Activated T-cell treated with anti-CD3 and anti-CD28 coated beads, Interleukin-2, amount 50 U/mL, for 4 hours (primary cell): ENCODE measurements around the gene KLHDC4. TPM values are rescaled to one million over a fixed set of nuclear protein-coding genes. Genes with fewer than 3 reads are reported as not detected.
"Not testable (repeated sequence)": the region's sequence is repeated elsewhere in the genome, so short reads cannot be mapped to it uniquely, and the experiment has no call there.

ENCODE experiments used
- ATAC-seq, 2 donors: fragments of 200-7000 bp; cut with Tn5 transposase; one replicate each; pipeline ENCODE4 v1.10.0; 2021
- DNase-seq: peaks from one replicate; pipeline ENCODE4 v3.0.0-alpha.2; 2020
- H3K27me3 Mint-ChIP-seq: one replicate; pipeline ENCODE4 v1.8.0; 2021; ENCODE audit warnings: low read depth, mixed read lengths
- H3K36me3 Mint-ChIP-seq: one replicate; pipeline ENCODE4 v1.8.0; 2022; ENCODE audit warnings: mixed read lengths; ENCODE audit not compliant: insufficient read depth
- H3K4me1 Mint-ChIP-seq: one replicate; pipeline ENCODE4 v1.8.0; 2021; ENCODE audit warnings: low read depth, mixed read lengths
- H3K4me3 Mint-ChIP-seq: one replicate; pipeline ENCODE4 v1.8.0; 2021; ENCODE audit warnings: mild to moderate bottlenecking, moderate library complexity, mixed read lengths
- H3K9me3 Mint-ChIP-seq: one replicate; pipeline ENCODE4 v1.8.0; 2021; ENCODE audit warnings: mixed read lengths
- total RNA-seq, 3 donors: library from RNA; stranded (reverse); gene quantifications; one replicate each; pipeline ENCODE4 v1.2.1, GENCODE V29; 2021

Gene KLHDC4
- total RNA-seq, 3 donors from 2014 or later: 71.6 to 78.1 (median 76.0) TPM

DNA sequence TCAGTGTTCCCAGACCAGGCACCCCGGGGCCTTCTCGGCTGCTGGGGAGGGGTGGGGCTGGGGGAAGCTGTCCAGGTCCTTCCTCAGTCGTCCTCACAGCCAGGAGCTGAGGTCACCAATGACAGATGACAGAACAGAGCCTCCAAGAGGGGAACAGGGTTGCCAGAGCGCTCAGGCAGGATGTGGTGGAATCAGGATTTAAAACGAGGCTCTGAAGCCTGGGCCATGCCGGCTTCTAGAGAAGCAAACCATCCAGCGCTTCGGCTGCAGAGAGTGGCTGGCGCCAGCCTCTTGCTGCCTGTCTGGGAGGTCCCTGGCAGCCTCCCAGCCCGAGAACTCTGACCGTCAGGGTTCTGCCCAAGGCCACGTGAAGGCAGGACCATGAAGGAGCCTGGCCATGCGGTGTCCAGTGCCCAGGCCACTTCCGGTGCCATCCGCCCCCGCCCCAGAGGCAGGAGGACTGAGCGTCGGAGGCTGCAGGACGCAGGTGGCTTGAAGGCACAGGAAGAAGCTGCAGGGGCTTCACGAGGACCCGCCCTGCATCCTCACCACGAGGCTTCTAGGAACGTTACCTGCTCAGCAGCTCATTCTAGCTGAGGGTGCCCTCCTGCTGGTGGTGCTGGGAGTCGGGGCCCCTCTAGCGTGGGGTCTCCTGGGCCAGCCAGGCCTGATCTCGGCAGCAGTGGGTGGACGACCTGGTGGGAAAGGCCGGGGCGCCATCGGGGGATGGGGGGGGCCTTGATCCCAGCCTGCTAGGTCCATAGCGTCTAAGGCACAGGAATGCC is 78.5 kb downstream of the KLHDC4 start:
- H3K27me3 Mint-ChIP-seq: peaks cover 5% of the 10 kb centered on the region
- H3K36me3 Mint-ChIP-seq: no peaks in the 10 kb centered on the region
- DNase-seq (no peak), ATAC-seq (no peak)
- H3K4me1 Mint-ChIP-seq: no peaks in the 10 kb centered on the region
- H3K9me3 Mint-ChIP-seq: no peaks in the 10 kb centered on the region
- H3K4me3 Mint-ChIP-seq: no peak overlapping the region

DNA sequence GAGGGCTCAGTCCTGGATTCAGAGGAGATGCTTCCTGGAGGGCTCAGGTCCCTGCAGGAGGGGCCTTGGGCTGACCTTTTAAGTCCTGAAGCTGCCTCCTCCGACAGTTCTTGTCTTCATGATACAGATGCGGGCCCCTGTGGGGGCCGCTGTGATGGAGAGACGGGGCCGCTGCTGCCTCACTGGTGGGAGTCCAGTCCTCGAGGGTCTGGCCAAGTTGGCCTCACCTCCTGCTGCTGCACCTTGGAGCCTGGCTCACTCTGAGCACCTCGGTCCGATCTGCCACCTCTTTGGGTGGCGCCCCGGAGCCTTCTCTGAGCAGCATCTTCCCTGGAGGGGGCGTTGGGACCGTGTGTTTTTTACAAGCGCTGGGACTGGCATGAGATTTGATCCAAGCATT is 79.1 kb downstream of the KLHDC4 start:
- ATAC-seq: no peak
- no peaks in the 10 kb centered on the region for H3K36me3 Mint-ChIP-seq
- peaks cover 3% of the 10 kb centered on the region for H3K4me1 Mint-ChIP-seq
- no peak for DNase-seq
- no peak overlapping the region for H3K4me3 Mint-ChIP-seq
- peaks cover 5% of the 10 kb centered on the region for H3K27me3 Mint-ChIP-seq
- no peaks in the 10 kb centered on the region for H3K9me3 Mint-ChIP-seq

DNA sequence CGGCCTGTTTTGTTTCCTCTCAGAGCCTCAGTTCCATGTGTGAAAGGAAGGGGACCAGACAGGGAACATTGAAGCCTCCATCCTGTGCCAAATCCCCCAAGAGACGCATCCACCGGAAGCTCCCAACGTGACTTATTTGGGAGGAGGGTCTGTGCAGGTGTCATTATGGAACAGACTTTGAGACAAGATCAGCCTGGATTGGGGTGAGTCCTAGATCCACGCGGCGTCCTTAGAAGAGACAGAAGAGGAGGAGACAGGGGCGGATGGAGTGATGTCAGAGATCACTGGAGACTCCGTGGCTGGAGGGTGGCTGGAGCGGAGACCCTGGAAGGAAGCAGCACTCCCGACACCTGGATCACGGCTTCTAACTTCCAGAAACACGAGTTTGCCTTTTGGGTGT is 80.0 kb downstream of the KLHDC4 start:
- Mint-ChIP-seq H3K4me1 (peaks cover 3% of the 10 kb centered on the region), H3K4me3 (no peak overlapping the region), H3K36me3 (no peaks in the 10 kb centered on the region), H3K27me3 (peaks cover 5% of the 10 kb centered on the region), H3K9me3 (no peaks in the 10 kb centered on the region)
- ATAC-seq (no peak), DNase-seq (no peak)

DNA sequence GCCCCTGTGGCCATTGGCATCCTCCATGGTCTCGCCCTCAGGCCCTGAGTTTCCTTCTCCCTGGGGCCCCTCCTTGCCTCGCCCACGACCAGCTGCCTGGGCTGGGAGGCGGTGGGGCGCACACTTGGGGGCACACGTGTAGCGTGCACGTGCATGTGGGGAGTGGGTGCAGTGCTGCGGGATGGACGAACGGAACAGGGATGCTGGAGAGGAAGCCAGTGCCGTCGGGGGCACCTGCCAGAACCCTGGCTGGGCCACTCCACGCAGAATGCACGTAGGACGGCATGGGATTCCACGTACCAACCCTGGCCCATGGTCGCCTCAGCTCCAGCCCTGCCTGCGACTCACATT is 80.4 kb downstream of the KLHDC4 start:
- no peak for ATAC-seq
- peaks cover 5% of the 10 kb centered on the region for H3K27me3 Mint-ChIP-seq
- peaks cover 3% of the 10 kb centered on the region for H3K4me1 Mint-ChIP-seq
- DNase-seq: no peak
- H3K4me3 Mint-ChIP-seq: no peak overlapping the region
- H3K36me3 Mint-ChIP-seq: no peaks in the 10 kb centered on the region
- H3K9me3 Mint-ChIP-seq: no peaks in the 10 kb centered on the region

DNA sequence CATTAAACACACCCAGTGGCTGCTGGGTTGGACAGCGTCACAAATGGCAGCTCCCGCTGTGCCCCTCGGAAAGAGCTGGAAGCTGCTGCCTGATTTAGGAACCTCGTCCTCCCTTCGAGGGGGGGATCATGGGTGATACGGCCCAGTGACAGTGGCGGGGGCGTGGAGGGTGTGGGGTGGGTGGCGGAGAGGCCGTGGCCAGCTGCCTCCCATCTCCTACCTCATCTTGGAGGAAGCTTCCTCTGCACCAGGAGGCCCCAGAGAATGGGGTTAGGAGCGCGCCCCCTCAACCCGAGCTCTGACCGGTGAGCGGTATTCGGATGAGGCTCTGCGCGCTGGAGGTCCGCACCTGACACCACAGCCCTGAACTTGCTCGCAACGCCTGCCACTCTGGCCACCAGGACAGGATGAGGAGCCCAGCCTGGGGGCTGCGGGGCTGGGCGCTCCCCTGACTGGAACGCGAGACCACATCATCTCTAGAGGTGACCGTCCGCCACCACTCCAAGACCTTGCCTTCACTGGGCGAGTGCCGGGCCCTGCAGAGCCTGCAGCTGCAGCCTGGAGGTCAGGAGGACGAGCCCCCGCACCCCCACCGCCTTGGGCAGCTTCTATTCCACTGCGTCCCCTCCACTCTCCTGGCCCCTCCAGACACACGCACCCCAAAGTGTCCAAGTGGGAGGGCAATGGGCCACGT is 80.9 kb downstream of the KLHDC4 start:
- DNase-seq (no peak), ATAC-seq (no peak)
- Mint-ChIP-seq H3K36me3 (no peaks in the 10 kb centered on the region), H3K4me1 (peaks cover 3% of the 10 kb centered on the region), H3K27me3 (peaks cover 5% of the 10 kb centered on the region), H3K4me3 (no peak overlapping the region), H3K9me3 (no peaks in the 10 kb centered on the region)

DNA sequence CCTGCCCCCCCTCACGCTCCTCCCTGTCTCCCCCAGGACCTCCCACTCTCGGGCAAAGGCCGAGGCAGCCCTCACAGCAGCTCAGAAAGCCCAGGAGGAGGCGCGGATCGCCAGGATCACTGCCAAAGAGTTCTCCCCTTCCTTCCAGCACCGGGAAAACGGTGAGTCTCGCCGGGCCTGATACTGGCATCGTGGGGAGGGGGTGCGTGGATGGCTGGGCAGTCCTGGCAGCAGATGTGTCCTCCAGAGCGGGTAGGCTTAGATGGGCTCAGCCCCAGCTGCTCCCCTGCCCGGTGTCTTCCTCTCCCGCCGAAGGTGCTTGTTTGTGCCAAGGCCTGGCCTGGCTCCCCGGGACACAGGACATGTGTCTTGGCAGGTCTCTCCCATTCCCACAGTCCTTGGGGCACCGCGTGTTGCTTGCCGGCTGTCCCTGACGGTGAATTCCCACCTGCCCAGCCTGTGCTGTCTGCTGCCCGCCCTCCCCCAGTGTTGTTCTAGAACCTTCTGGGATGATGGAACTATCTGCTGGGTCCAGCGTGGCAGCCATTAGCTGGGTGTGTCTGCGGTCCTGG is 81.6 kb downstream of the KLHDC4 start:
- no peaks in the 10 kb centered on the region for H3K9me3 Mint-ChIP-seq
- no peak for ATAC-seq

DNA sequence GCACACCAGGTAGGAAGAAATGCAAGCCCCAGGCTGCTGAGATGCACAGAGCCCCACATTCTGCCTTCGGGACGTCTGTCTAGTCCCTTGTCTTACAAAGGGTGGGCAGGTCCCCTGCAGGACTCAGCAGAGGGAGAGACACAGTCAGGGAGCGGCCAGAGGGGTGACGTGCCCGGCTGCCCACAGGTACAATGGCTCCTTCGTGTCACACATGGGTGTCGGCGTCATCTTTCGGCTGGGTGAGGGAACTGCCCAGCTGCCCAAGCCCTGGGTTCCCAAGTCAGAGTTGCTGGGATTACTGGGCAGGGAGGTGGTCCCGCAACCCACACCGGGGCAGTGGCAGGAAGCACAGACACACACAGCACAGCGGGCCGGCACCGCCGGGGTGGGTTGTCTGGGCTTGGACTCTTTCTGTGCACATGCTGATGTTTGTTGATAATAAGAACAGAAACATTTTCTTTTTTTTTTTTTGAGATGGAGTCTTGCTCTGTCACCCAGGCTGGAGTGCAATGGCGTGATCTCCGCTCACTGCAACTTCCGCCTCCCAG is 82.9 kb downstream of the KLHDC4 start:
- no peak overlapping the region for H3K4me3 Mint-ChIP-seq
- DNase-seq (no peak), ATAC-seq (no peak)
- peaks cover 3% of the 10 kb centered on the region for H3K4me1 Mint-ChIP-seq
- no peaks in the 10 kb centered on the region for H3K9me3 Mint-ChIP-seq
- peaks cover 5% of the 10 kb centered on the region for H3K27me3 Mint-ChIP-seq
- no peaks in the 10 kb centered on the region for H3K36me3 Mint-ChIP-seq

More for the DNA sequence above, 81.6 kb downstream of the KLHDC4 start:
- no peak for DNase-seq
- peaks cover 3% of the 10 kb centered on the region for H3K4me1 Mint-ChIP-seq
- H3K27me3 Mint-ChIP-seq: peaks cover 5% of the 10 kb centered on the region
- no peak overlapping the region for H3K4me3 Mint-ChIP-seq
- no peaks in the 10 kb centered on the region for H3K36me3 Mint-ChIP-seq

DNA sequence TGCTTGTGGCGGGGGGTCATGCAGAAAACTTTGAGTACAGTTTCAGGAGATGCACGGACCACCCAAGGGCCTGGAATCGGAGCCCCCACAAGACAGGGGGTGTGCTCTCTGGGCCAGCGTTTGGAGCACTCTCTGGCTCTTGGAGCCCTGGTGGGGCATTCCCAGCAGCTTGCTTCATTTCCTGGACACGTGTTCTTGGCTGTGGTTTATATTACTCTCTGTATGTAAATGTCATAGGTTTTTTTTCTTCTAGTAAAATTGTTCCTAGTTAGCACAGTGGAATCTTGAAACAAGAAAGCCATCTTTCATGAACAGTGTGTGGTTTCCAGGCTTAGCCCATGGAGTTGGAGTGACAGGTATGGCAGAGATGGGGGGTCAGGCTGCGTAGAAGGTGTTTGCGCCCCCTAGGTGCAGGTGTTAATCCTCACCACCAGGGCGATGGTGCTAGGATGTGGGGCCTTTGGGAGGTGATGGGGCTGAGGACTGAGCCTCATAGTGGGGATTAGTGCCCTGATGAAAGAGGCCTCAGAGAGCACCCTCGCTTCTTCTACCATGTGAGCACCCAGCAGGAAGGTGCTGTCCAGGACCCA is 83.7 kb downstream of the KLHDC4 start:
- H3K27me3 Mint-ChIP-seq: peaks cover 4% of the 10 kb centered on the region
- peaks cover 3% of the 10 kb centered on the region for H3K4me1 Mint-ChIP-seq
- H3K36me3 Mint-ChIP-seq: no peaks in the 10 kb centered on the region
- ATAC-seq: peak; percentile 38 to 47
- DNase-seq: no peak
- no peak overlapping the region for H3K4me3 Mint-ChIP-seq
- no peaks in the 10 kb centered on the region for H3K9me3 Mint-ChIP-seq

DNA sequence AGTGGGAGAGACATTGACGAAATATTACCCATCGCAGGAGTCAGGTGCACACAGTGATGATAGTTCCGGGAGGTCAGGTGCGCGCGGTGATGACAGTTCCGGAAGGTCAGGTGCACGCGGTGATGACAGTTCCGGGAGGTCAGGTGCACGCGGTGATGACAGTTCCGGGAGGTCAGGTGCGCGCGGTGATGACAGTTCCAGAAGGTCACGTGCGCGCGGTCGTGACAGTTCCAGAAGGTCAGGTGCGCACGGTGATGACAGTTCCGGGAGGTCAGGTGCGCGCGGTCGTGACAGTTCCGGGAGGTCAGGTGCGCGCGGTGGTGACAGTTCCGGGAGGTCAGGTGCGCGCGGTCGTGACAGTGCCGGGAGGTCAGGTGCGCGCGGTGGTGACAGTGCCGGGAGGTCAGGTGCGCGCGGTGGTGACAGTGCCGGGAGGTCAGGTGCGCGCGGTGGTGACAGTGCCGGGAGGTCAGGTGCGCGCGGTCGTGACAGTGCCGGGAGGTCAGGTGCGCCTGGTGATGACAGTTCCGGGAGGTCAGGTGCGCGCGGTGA is 84.7 kb downstream of the KLHDC4 start:
- not testable (repeated sequence) for H3K4me1 Mint-ChIP-seq, H3K27me3 Mint-ChIP-seq, DNase-seq, H3K4me3 Mint-ChIP-seq, H3K36me3 Mint-ChIP-seq, H3K9me3 Mint-ChIP-seq, ATAC-seq

DNA sequence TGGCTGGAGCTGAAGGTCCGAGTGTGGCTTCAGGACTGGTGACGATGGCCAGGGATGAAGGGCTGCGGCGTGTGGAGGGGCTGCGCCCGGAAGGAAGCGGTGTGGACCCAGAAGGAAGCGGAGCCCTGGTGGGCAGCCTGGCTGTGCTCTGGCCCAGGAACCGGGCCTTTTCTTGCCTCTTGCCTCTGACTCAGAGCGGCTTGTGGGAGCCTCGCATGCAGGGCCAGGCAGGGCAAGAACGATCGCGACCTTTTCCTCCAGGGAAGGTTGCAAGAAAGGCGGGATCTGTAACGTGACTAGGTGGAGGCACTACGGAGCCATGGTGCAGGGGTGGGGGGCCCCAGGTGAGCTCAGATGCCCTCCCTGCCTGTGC is 85.5 kb downstream of the KLHDC4 start:
- DNase-seq (no peak), ATAC-seq (peak in 1 of 2 donors; percentile 10)
- Mint-ChIP-seq H3K36me3 (no peaks in the 10 kb centered on the region), H3K27me3 (no peaks in the 10 kb centered on the region), H3K4me3 (no peak overlapping the region), H3K4me1 (peaks cover 3% of the 10 kb centered on the region), H3K9me3 (no peaks in the 10 kb centered on the region)

DNA sequence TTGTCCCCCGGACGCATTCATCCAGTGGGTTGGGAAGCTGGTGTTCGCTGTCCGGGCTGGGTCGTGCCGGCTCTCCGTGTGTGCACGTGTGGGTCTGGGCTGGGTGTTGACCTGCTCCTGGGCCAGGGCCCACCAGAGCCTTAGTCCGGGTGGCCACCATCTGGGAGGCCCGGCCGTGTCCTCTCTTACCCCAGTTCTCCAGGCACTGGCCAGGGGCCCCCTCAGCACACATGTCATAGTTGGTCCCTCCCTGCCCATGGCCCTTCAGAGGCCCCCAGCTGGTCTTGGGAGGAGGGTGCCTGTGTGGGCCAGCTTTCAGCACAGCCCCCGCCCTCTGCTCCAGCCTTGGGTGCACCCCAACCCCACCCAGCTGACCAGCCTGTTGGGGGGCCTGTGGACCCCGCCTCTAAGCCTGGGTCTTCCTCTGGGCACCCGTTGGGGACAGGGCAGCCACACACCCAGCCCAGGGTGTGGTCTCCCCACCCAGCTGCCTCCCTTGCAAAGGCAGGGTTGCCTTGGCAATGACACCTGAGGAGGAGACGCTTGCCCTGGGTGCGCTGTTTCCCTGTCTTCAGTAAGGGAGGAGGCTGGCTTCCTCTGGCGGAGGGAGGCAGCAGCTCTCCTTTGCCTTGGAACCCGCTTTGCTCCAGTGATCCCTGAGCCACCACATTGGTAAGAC is 86.1 kb downstream of the KLHDC4 start:
- no peaks in the 10 kb centered on the region for H3K9me3 Mint-ChIP-seq
- H3K36me3 Mint-ChIP-seq: no peaks in the 10 kb centered on the region
- no peaks in the 10 kb centered on the region for H3K27me3 Mint-ChIP-seq
- no peak overlapping the region for H3K4me3 Mint-ChIP-seq
- H3K4me1 Mint-ChIP-seq: peaks cover 3% of the 10 kb centered on the region
- ATAC-seq (no peak), DNase-seq (no peak)

DNA sequence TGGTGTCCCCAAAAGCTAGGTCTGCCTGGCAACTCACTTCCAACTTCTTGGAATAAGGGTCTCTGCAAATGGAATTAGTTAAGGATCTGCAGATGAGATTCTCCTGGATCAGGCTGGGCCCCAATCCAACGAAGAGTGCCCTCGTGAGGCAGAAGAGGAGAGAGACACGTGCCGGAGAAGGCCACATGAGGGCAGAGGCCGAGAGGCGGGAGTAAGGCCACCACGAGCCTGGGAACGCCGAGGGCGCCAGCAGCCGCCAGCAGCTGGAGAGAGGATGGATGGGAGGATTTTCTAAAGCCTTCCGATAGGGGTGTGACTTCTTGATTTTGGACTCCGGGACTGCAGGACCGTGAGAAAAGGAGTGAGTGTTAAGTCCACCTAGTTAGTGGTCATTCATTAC is 87.2 kb downstream of the KLHDC4 start:
- no peaks in the 10 kb centered on the region for H3K27me3 Mint-ChIP-seq
- ATAC-seq (no peak), DNase-seq (no peak)
- no peak overlapping the region for H3K4me3 Mint-ChIP-seq
- H3K36me3 Mint-ChIP-seq: no peaks in the 10 kb centered on the region
- peaks cover 3% of the 10 kb centered on the region for H3K4me1 Mint-ChIP-seq
- no peaks in the 10 kb centered on the region for H3K9me3 Mint-ChIP-seq

DNA sequence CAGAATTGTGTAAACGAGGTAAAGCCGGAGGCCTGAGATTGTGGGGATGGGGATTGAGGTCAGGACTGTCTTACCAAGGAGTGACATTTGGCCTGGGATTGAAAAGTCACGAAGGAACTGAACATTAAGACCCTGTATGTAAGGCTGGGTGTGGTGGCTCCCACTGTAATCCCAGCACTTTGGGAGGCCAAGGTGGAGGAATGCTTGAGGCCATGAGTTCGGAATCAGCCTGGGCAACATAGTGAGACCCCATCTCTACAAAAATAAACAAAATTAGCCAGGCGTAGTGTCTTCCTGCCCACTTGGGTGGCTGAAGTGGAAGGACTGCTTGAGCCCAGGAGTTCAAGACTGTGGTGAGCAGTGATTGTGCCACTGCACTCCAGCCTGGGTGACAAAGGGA is 88.0 kb downstream of the KLHDC4 start:
- H3K9me3 Mint-ChIP-seq: no peaks in the 10 kb centered on the region
- no peak overlapping the region for H3K4me3 Mint-ChIP-seq
- ATAC-seq (no peak), DNase-seq (no peak)
- H3K36me3 Mint-ChIP-seq: no peaks in the 10 kb centered on the region
- no peaks in the 10 kb centered on the region for H3K27me3 Mint-ChIP-seq
- peaks cover 3% of the 10 kb centered on the region for H3K4me1 Mint-ChIP-seq
